ENCODE results near the gene ABI3BP.

DNA sequence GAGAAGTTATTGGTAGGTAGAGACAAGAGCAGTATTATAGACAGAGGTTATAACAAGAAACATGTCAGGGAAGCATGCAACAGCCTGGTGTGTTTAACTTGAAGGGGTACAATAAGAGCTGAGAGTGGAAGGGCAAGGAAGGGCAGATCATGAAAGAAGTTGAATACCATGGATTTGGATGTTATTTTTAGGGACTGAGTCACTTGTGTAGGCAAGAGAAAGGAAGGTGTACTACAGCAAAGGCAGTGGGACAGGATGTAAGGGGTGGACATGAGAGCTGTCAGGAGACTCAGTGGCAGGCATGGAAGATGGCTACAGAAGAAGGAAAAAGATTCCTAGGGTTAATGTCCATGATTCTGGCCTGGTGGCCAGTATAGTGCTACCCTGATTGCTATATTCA is 217.6 kb downstream of the ABI3BP start:
- no peak for TF ChIP-seq NFIC (IDR thresholded peaks at IDR 0.05)
- TF ChIP-seq, protein P1, sequence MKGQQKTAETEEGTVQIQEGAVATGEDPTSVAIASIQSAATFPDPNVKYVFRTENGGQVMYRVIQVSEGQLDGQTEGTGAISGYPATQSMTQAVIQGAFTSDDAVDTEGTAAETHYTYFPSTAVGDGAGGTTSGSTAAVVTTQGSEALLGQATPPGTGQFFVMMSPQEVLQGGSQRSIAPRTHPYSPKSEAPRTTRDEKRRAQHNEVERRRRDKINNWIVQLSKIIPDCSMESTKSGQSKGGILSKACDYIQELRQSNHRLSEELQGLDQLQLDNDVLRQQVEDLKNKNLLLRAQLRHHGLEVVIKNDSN (IDR thresholded peaks at IDR 0.05) = no peak
- TF ChIP-seq RAD21 (IDR thresholded peaks at IDR 0.05; ENCODE audit: low read depth) = no peak

Data from Ishikawa (cell line).